ENCODE results near the gene ANKRD17. TPM values are rescaled to one million over a fixed set of nuclear protein-coding genes. Genes with fewer than 3 reads are reported as not detected.

ANKRD17 gene
- total RNA-seq, 1 experiment from 2014 or later = 62.1 TPM

GRCh38 chr4:73051625-73052024, 207.0 kb downstream of the ANKRD17 start:
- Histone ChIP-seq H3K4me1 (ENCODE audit: control insufficient read depth in 1 of 2, insufficient read depth in 2 of 2, low read length in 2 of 2) (no peaks in the 10 kb centered on the region), H3K4me2 (ENCODE audit: low read length) (no peak overlapping the region), H2AFZ (ENCODE audit: low read depth, low read length, poor library complexity, severe bottlenecking) (no peak overlapping the region), H3K27ac (ENCODE audit: low read depth, low read length) (no peak overlapping the region), H3K79me2 (ENCODE audit: insufficient read depth, low read length) (no peaks in the 10 kb centered on the region), H3K36me3 (ENCODE audit: control insufficient read depth in 1 of 2, insufficient read depth in 2 of 2, low read length in 2 of 2) (0 out of 4 replicates have a peak, but pooled peaks cover 0 to 2% of the 10 kb centered on the region in 2 experiments), H3K9ac (ENCODE audit: low read length) (no peak overlapping the region), H3K9me3 (ENCODE audit: control insufficient read depth in 1 of 2, insufficient read depth in 1 of 2, low read depth in 1 of 2, low read length in 2 of 2) (no peaks in the 10 kb centered on the region), H3K9me2 (ENCODE audit: insufficient read depth) (no peaks in the 10 kb centered on the region), H3K27me3 (ENCODE audit: insufficient read depth, low read length) (no peaks in the 10 kb centered on the region), H4K20me1 (ENCODE audit: insufficient read depth) (no peaks in the 10 kb centered on the region), H3K4me3 (replicated peaks in 1 of 2; ENCODE audit: low read depth in 1 of 2, low read length in 2 of 2) (no peak overlapping the region)
- RAD21 ChIA-PET (ENCODE audit: low non-redundant PET in 1 of 2, low total read pairs in 2 of 2, uncharacterized antibody in 2 of 2, unreplicated experiment in 2 of 2) = no interaction called here
- POLR2A ChIA-PET = no interaction called here
- CTCF ChIA-PET = interaction anchor here (0.7 kb wide), 1 partner anchor 557 kb away, joined by 3 read pairs; no protein-coding TSS in a partner anchor
- BruUV-seq (replicated peaks) = no TSS peak
- intact Hi-C loops (cut with micrococcal nuclease) = no loop called here
- no peak for TF ChIP-seq SP1 (IDR thresholded peaks at IDR 0.05; ENCODE audit: low read depth)
- no peak for TF ChIP-seq ZFX (IDR thresholded peaks at IDR 0.05)
- no peak for TF ChIP-seq FOSL1 (IDR thresholded peaks at IDR 0.05; ENCODE audit: low read depth)
- no peak for TF ChIP-seq YY1 (IDR thresholded peaks at IDR 0.05; ENCODE audit: extremely low read depth, insufficient replicate concordance, low read depth, low read length)
- no peak for TF ChIP-seq ATF3 (IDR thresholded peaks at IDR 0.05)
- no peak for TF ChIP-seq SIN3A (IDR thresholded peaks at IDR 0.05; ENCODE audit: low read depth)
- TF ChIP-seq RAD21 (IDR thresholded peaks at IDR 0.05; ENCODE audit: low read depth) = no peak
- no peak for TF ChIP-seq JUND (IDR thresholded peaks at IDR 0.05)
- TF ChIP-seq ZBTB33 (IDR thresholded peaks at IDR 0.05; ENCODE audit: extremely low read depth, insufficient replicate concordance, low read length) = no peak
- TF ChIP-seq ZNF274 (IDR thresholded peaks at IDR 0.05; ENCODE audit: low read depth, low read length) = no peak
- no peak for TF ChIP-seq CTCF (IDR thresholded peaks at IDR 0.05 in 2 of 3, conservative IDR thresholded peaks at IDR 0.05 in 1 of 3; ENCODE audit: borderline replicate concordance in 1 of 3, insufficient read depth in 1 of 3, low read depth in 2 of 3, low read length in 2 of 3)
- no peak for TF ChIP-seq MAX (IDR thresholded peaks at IDR 0.05)
- TF ChIP-seq CBX3 (IDR thresholded peaks at IDR 0.05; ENCODE audit: low read depth) = no peak
- TF ChIP-seq SRF (IDR thresholded peaks at IDR 0.05; ENCODE audit: low read depth) = no peak
- no peak for TF ChIP-seq POLR2A (IDR thresholded peaks at IDR 0.05; ENCODE audit: borderline replicate concordance, extremely low read depth, insufficient read depth, insufficient read length)
- TF ChIP-seq REST (IDR thresholded peaks at IDR 0.05; ENCODE audit: low read depth) = no peak
- no peak for TF ChIP-seq POLR2AphosphoS5 (IDR thresholded peaks at IDR 0.05; ENCODE audit: low read depth, low read length)
- no peak for TF ChIP-seq CEBPB (IDR thresholded peaks at IDR 0.05; ENCODE audit: low read depth)
- TF ChIP-seq ELF1 (IDR thresholded peaks at IDR 0.05; ENCODE audit: borderline replicate concordance, low read depth) = no peak
- no peak for ATAC-seq
- no peak for DNase-seq (ENCODE audit: low read depth, low spot score)
